ENCODE measurements around the gene PLEKHM3.

DNA sequence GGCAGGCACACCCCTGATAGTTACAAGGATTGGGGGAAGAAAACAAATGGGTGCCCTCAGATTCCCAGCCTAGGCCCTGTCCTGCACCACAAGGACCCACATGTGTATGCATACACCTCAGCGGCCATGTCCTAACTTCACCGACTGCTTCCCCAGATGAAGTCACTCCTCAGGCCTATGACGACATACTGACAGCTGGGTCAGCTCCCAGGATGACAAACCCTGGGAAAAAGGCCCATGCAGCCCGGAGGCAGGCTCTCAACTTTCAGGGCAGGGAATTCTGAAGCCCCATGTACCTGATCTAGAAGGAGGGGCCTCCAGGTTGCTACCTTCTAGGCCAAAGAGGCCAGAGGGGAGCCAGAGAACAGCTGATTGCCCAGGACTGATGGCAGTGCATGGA, 11.0 kb upstream of the PLEKHM3 start:
- no peak for TF ChIP-seq CTCF (IDR thresholded peaks at IDR 0.05)
- TF ChIP-seq POLR2A (IDR thresholded peaks at IDR 0.05; ENCODE audit: low read length) = no peak
- no peak for TF ChIP-seq E2F6 (IDR thresholded peaks at IDR 0.05; ENCODE audit: borderline replicate concordance, low read depth)
- no peak for TF ChIP-seq JUNB (IDR thresholded peaks at IDR 0.05)
- no peak for TF ChIP-seq RFX5 (IDR thresholded peaks at IDR 0.05)
- TF ChIP-seq MAX (IDR thresholded peaks at IDR 0.05) = no peak
- no peak for TF ChIP-seq REST (IDR thresholded peaks at IDR 0.05)
- TF ChIP-seq EP300 (IDR thresholded peaks at IDR 0.05) = no peak
- no peak for TF ChIP-seq ZFP36 (IDR thresholded peaks at IDR 0.05; ENCODE audit: borderline replicate concordance, partially characterized antibody)
- no peak for TF ChIP-seq MYC (IDR thresholded peaks at IDR 0.05; ENCODE audit: borderline replicate concordance, low read length)
- no peak for TF ChIP-seq FOSL2 (IDR thresholded peaks at IDR 0.05)
- TF ChIP-seq FOSL2 (CRISPR knock-in tag; IDR thresholded peaks at IDR 0.05) = no peak
- TF ChIP-seq JUN (IDR thresholded peaks at IDR 0.05) = no peak

Data from A549 (cell line).